K562 (cell line): Measurements from ENCODE around the gene TLCD5. TPM values are rescaled to one million over a fixed set of nuclear protein-coding genes. Genes with fewer than 3 reads are reported as not detected.

ENCODE experiments used
- ATAC-seq: fragments of 200-7000 bp; cut with Tn5 transposase; 3 replicates; pipeline ENCODE4 v1.9.1; 2020; ENCODE audit warnings: moderate library complexity
- BruUV-seq: library from RNA; stranded (reverse); fragments of 400-500 nt; replicated peaks from 2 replicates; lab custom pipeline; 2021; lab: Mats Ljungman, UMichigan
- CTCF ChIA-PET: fragments of 300-600 bp; formaldehyde crosslinking; extraction: SDS; loops from one replicate; lab custom pipeline; 2021; ENCODE audit warnings: low intra/inter-chr PET ratio; lab: Yijun Ruan, JAX
- POLR2A ChIA-PET: fragments of 300-600, 350-650 bp; sonication (Branson Sonifier 250); formaldehyde crosslinking; extraction: SDS; loops from one replicate; lab custom pipeline; 2021; ENCODE audit warnings: antibody characterized with exemption, inconsistent platforms; lab: Yijun Ruan, JAX
- DNase-seq, 4 experiments: peaks; one replicate each; pipeline versions ENCODE4 v3.0.0 to v3.0.0-alpha.2; 2011 to 2018; ENCODE audit warnings: low spot score in 3 of 4, mixed read lengths in 3 of 4; ENCODE audit errors: extremely low read depth in 1 of 4
- FAIRE-seq: peaks from 2 replicates; lab custom pipeline; 2011; peaks lifted over from hg19 to GRCh38; lab: Jason Lieb, UNC
- H2AFZ ChIP-seq: 2 replicates; pipeline ENCODE4 v1.6.0; 2011; ENCODE audit warnings: low read depth, low read length, control low read depth, inconsistent platforms
- H3K27ac ChIP-seq: fragments of 200-600 bp; 3 replicates; pipeline ENCODE4 v1.8.0; 2011; ENCODE audit warnings: low read depth, mild to moderate bottlenecking, control low read depth, inconsistent platforms, low read length, moderate library complexity, mixed read lengths; ENCODE audit errors: extremely low read depth
- H3K27me3 ChIP-seq, 2 experiments: fragments of 300-600 bp in 1 of 2; 2 replicates in 1 of 2; 3 replicates in 1 of 2; pipeline versions ENCODE4 v1.6.0 to v1.8.0; 2011; ENCODE audit warnings: inconsistent platforms in 2 of 2, low read length in 2 of 2, mild to moderate bottlenecking in 1 of 2, mixed read lengths in 1 of 2, moderate library complexity in 1 of 2; ENCODE audit not compliant: control insufficient read depth in 2 of 2, insufficient read depth in 2 of 2
- H3K36me3 ChIP-seq: fragments of 300-600 bp; 3 replicates; pipeline ENCODE4 v1.8.0; 2011; ENCODE audit warnings: mild to moderate bottlenecking, low read length, inconsistent platforms; ENCODE audit not compliant: control insufficient read depth, insufficient read depth
- H3K4me1 ChIP-seq, 2 experiments: fragments of 200-600 bp in 1 of 2; replicated peaks in 1 of 2; 2 replicates in 1 of 2; 3 replicates in 1 of 2; pipeline versions ENCODE4 v1.5.1 to v1.8.0; 2011; ENCODE audit warnings: inconsistent platforms in 2 of 2, low read length in 2 of 2, mild to moderate bottlenecking in 1 of 2, mixed read lengths in 1 of 2, moderate library complexity in 1 of 2; ENCODE audit not compliant: control insufficient read depth in 2 of 2, insufficient read depth in 2 of 2
- H3K4me2 ChIP-seq: 2 replicates; pipeline ENCODE4 v1.6.1; 2011; ENCODE audit warnings: low read length, control low read depth, inconsistent platforms, mixed read lengths; ENCODE audit not compliant: insufficient read depth
- H3K4me3 ChIP-seq: fragments of 200-600 bp; sonication (generic), shearing (Covaris generic); 2 replicates; pipeline ENCODE4 v1.5.1; 2016; ENCODE audit warnings: control low read depth, inconsistent platforms
- H3K79me2 ChIP-seq: fragments of 200-600 bp; 3 replicates; pipeline ENCODE4 v1.8.0; 2011; ENCODE audit warnings: low read length, inconsistent platforms; ENCODE audit not compliant: control insufficient read depth, insufficient read depth
- H3K9ac ChIP-seq, 2 experiments: 2 replicates each; pipeline versions ENCODE4 v1.6.0 to v1.6.1; 2011; ENCODE audit warnings: low read depth in 2 of 2, low read length in 2 of 2, control low read depth in 1 of 2, inconsistent platforms in 1 of 2, mild to moderate bottlenecking in 1 of 2, mixed read lengths in 1 of 2; ENCODE audit not compliant: insufficient read depth in 1 of 2
- H3K9me1 ChIP-seq: one replicate; pipeline ENCODE4 v1.6.0; 2011; ENCODE audit warnings: inconsistent platforms, mild to moderate bottlenecking, low read length, moderate library complexity; ENCODE audit not compliant: control insufficient read depth, insufficient read depth
- H3K9me3 ChIP-seq: replicated peaks from 2 replicates; pipeline ENCODE4 v1.5.1; 2011; ENCODE audit warnings: low read depth, low read length, inconsistent platforms; ENCODE audit not compliant: control insufficient read depth, insufficient read depth
- H4K20me1 ChIP-seq: replicated peaks from 2 replicates; pipeline ENCODE4 v1.6.1; 2011; ENCODE audit warnings: low read length, inconsistent platforms, mixed read lengths; ENCODE audit not compliant: control insufficient read depth, insufficient read depth
- ARID1B ChIP-seq: fragments of 450-650 bp; IDR thresholded peaks from 2 replicates; pipeline ENCODE4 v1.6.1; 2016; ENCODE audit warnings: antibody characterized with exemption, mild to moderate bottlenecking, inconsistent platforms
- BRD4 ChIP-seq: fragments of 200-600 bp; sonication (generic); IDR thresholded peaks from 2 replicates; pipeline ENCODE4 v1.6.1; 2017; ENCODE audit warnings: inconsistent platforms
- CEBPB ChIP-seq: fragments of 450-650 bp; IDR thresholded peaks from 2 replicates; pipeline ENCODE4 v1.6.1; 2016; ENCODE audit warnings: missing genetic modification characterization, missing compliant biosample characterization
- ERF ChIP-seq: fragments of 450-650 bp; formaldehyde crosslinking; IDR thresholded peaks from 2 replicates; pipeline ENCODE4 v1.4.0; 2020; ENCODE audit warnings: mild to moderate bottlenecking, mixed read lengths
- ETV1 ChIP-seq: fragments of 450-650 bp; conservative IDR thresholded peaks from 2 replicates; pipeline ENCODE4 v1.6.1; 2016; ENCODE audit warnings: missing genetic modification characterization, control low read depth, low read depth, missing compliant biosample characterization
- FOXJ2 ChIP-seq: fragments of 200-800 bp; sonication (Bioruptor generic); IDR thresholded peaks from 2 replicates; pipeline ENCODE4 v1.6.1; 2016; ENCODE audit warnings: missing genetic modification characterization, missing compliant biosample characterization
- HMBOX1 ChIP-seq: sonication (generic); IDR thresholded peaks from 2 replicates; pipeline ENCODE4 v1.6.1; 2016
- JUND ChIP-seq, 2 experiments: IDR thresholded peaks; 2 replicates in 1 of 2; 3 replicates in 1 of 2; pipeline ENCODE4 v1.6.1; 2011; ENCODE audit warnings: borderline replicate concordance in 2 of 2, low read depth in 2 of 2, low read length in 2 of 2, improper control_type of control experiment in 1 of 2, missing biosample characterization in 1 of 2, missing genetic modification characterization in 1 of 2, missing genetic modification reagents in 1 of 2
- LEF1 ChIP-seq: fragments of 450-650 bp; IDR thresholded peaks from 2 replicates; pipeline ENCODE4 v1.6.1; 2016; ENCODE audit warnings: mild to moderate bottlenecking
- MEF2D ChIP-seq: conservative IDR thresholded peaks from 2 replicates; pipeline ENCODE4 v1.6.1; 2016; ENCODE audit warnings: low read depth, missing genetic modification characterization, missing compliant biosample characterization
- MLLT1 ChIP-seq, 2 experiments: fragments of 450-650 bp; IDR thresholded peaks; 2 replicates each; pipeline ENCODE4 v1.6.1; 2016
- NFE2 ChIP-seq: IDR thresholded peaks from 2 replicates; pipeline ENCODE4 v1.6.1; 2014; ENCODE audit warnings: antibody characterized with exemption, low read depth
- NR2F6 ChIP-seq: fragments of 450-650 bp; formaldehyde crosslinking; IDR thresholded peaks from 2 replicates; pipeline ENCODE4 v1.4.0; 2020; ENCODE audit warnings: mild to moderate bottlenecking
- SMARCC2 ChIP-seq: fragments of 450-650 bp; IDR thresholded peaks from 2 replicates; pipeline ENCODE4 v1.6.1; 2017; ENCODE audit warnings: antibody characterized with exemption, moderate library complexity, mild to moderate bottlenecking, low read depth
- SRSF7 ChIP-seq: fragments of 200-400 bp; formaldehyde crosslinking; optimal IDR thresholded peaks from 2 replicates; pipeline ENCODE3; 2017; ENCODE audit warnings: mild to moderate bottlenecking, low read depth, low read length
- TCF3 ChIP-seq: sonication (generic); formaldehyde crosslinking; IDR thresholded peaks from 2 replicates; pipeline ENCODE4 v1.4.0; 2020; ENCODE audit warnings: mild to moderate bottlenecking, missing genetic modification reagents
- ZNF212 ChIP-seq: fragments of 450-650 bp; formaldehyde crosslinking; IDR thresholded peaks from 2 replicates; pipeline ENCODE4 v1.4.0; 2020; ENCODE audit warnings: mild to moderate bottlenecking
- ZNF253 ChIP-seq: fragments of 250-450 bp; sonication (Bioruptor Pico); conservative IDR thresholded peaks from 2 replicates; pipeline ENCODE4 v1.6.1; 2021; ENCODE audit warnings: mild to moderate bottlenecking
- ZNF589 ChIP-seq: fragments of 200-800 bp; sonication (Bioruptor generic); IDR thresholded peaks from 2 replicates; pipeline ENCODE4 v1.6.1; 2016; ENCODE audit warnings: low read depth, missing genetic modification characterization, missing compliant biosample characterization
- WGBS: fragments of 100-300 bp; shearing (Covaris generic); methylation state at CpG from one replicate; pipeline ENCODE4 v1.1.6; 2016; ENCODE audit warnings: low coverage, mixed read lengths; ENCODE audit not compliant: insufficient coverage; ENCODE audit errors: missing lambda C conversion rate; 5-methylcytosine and 5-hydroxymethylcytosine counted together
- in situ Hi-C: fragments of 300-500 bp; cut with MboI; formaldehyde crosslinking; loops from 4 replicates; pipeline ENCODE4 v1.15.0; 2018; ENCODE audit warnings: inconsistent platforms, mixed read lengths
- intact Hi-C: fragments of 100-400 bp; cut with micrococcal nuclease; formaldehyde crosslinking; loops from 2 replicates; pipeline ENCODE4 v1.14.2; 2022
- polyA plus RNA-seq, 8 experiments: library from polyadenylated mRNA; depleted of rRNA in 4 of 8; stranded (reverse) in 5 of 8; unstranded in 3 of 8; fragments of >200 nt; fragmentation: Nextera tagmentation in 2 of 8; fragmentation: Illumina TruSeq in 1 of 8; extraction: Ambion mirVana in 2 of 8; extraction: Trizol in 1 of 8; gene quantifications; 2 replicates each; pipeline versions ENCODE4 v1.2.1 to v1.2.3, GENCODE V29; 2011 to 2014; ENCODE audit warnings: inconsistent platforms in 1 of 8, missing spikeins in 1 of 8
- total RNA-seq, 7 experiments: library from RNA; depleted of rRNA in 6 of 7; stranded (reverse); fragments of >200 nt in 6 of 7; fragmentation: Illumina TruSeq in 2 of 7; extraction: Trizol in 2 of 7; gene quantifications; 2 replicates each; pipeline versions ENCODE4 v1.2.1 to v1.2.3, GENCODE V29; 2011 to 2021; ENCODE audit warnings: low replicate concordance in 1 of 7

Gene TLCD5
- total and polyA plus RNA-seq, 9 of the 15 experiments (the other 6 are each of a cell fraction or from before 2014, with no cell fraction given): 0.94 to 5.1 (median 1.6) TPM

GRCh38 chr11:120344302-120345004 lies 19.4 kb downstream of the TLCD5 start:
- POLR2A ChIA-PET: no interaction called here
- DNase-seq (peak in 2 of 4 experiments; percentile 42 to 55), FAIRE-seq (peak; percentile 69), ATAC-seq (peak; percentile 4; the same call in 2 of the 3 replicates)
- Histone ChIP-seq H3K4me2 (peak overlapping the region; percentile 36; the same call in 1 of the 2 replicates), H3K36me3 (no peaks in the 10 kb centered on the region), H3K27ac (no peak overlapping the region), H3K4me3 (no peak overlapping the region), H3K9ac (no peak overlapping the region), H3K27me3 (no peaks in the 10 kb centered on the region), H2AFZ (no peak overlapping the region), H3K79me2 (peaks cover 97% of the 10 kb centered on the region), H3K4me1 (peaks cover 7 to 42% of the 10 kb centered on the region in 2 experiments; a peak in 4 of 5 replicates), H3K9me3 (no peaks in the 10 kb centered on the region), H4K20me1 (peaks cover 20% of the 10 kb centered on the region), H3K9me1 (no peaks in the 10 kb centered on the region)
- no TSS peak for BruUV-seq
- CTCF ChIA-PET: no interaction called here
- intact Hi-C loops (no loop called here), in situ Hi-C loops (no loop called here)
- WGBS: 0% methylated on average over 1 of the region's 1 CpG
- TF ChIP-seq ZNF253 (CRISPR knock-in tag) (no peak), TCF3 (CRISPR knock-in tag) (peak; percentile 56), CEBPB (peak; percentile 50; the same call in 1 of the 2 replicates), ZNF212 (CRISPR knock-in tag) (no peak), SMARCC2 (peak; percentile 75), ARID1B (peak; percentile 81), NFE2 (peak; percentile 57; the same call in 1 of the 2 replicates), MLLT1 (IDR thresholded peaks at IDR 0.05) (peak in 1 of 2 experiments; percentile 97; a peak in 2 of 4 replicates), HMBOX1 (peak; percentile 46; the same call in 1 of the 2 replicates), BRD4 (no peak), JUND (IDR thresholded peaks at IDR 0.05; ENCODE audit: borderline replicate concordance, low read depth, low read length) (peak; percentile 24; the same call in 1 of the 2 replicates), JUND (tag; IDR thresholded peaks at IDR 0.05; ENCODE audit: borderline replicate concordance, low read depth, low read length) (peak; percentile 35; the same call in 1 of the 3 replicates), ERF (peak; percentile 44; the same call in 1 of the 2 replicates), ZNF589 (CRISPR knock-in tag) (0 out of 2 replicates have a peak, but pooled peaks have one; percentile 9), ETV1 (tag) (peak; percentile 98), MEF2D (tag) (0 out of 2 replicates have a peak, but pooled peaks have one; percentile 37), FOXJ2 (tag) (0 out of 2 replicates have a peak, but pooled peaks have one; percentile 20), LEF1 (peak; percentile 51; the same call in 1 of the 2 replicates), NR2F6 (CRISPR knock-in tag) (no peak), SRSF7 (no peak)
